IMR-90 (cell line): ENCODE data around the gene LDLRAD3.

Experiments used
- MXI1 ChIP-seq: IDR thresholded peaks from 2 replicates; pipeline ENCODE4 v1.6.1; 2012; ENCODE audit warnings: low read depth, mild to moderate bottlenecking, low read length, moderate library complexity, borderline replicate concordance
- SMC3 ChIP-seq: fragments of 150-350 bp; IDR thresholded peaks from 2 replicates; pipeline ENCODE4 v1.6.1; 2016; ENCODE audit warnings: low read depth, mild to moderate bottlenecking, antibody characterized with exemption, low read length, moderate library complexity
- TF ChIP-seq, protein P1 (sequence below): conservative IDR thresholded peaks from 2 replicates; pipeline ENCODE4 v1.5.1; 2012; ENCODE audit warnings: mild to moderate bottlenecking, low read depth, low read length, improper control_type of control experiment

GRCh38 chr11:35935390-35935789 lies 8.5 kb upstream of the LDLRAD3 start:
- TF ChIP-seq MXI1 (no peak), SMC3 (no peak)
- TF ChIP-seq, protein P1, sequence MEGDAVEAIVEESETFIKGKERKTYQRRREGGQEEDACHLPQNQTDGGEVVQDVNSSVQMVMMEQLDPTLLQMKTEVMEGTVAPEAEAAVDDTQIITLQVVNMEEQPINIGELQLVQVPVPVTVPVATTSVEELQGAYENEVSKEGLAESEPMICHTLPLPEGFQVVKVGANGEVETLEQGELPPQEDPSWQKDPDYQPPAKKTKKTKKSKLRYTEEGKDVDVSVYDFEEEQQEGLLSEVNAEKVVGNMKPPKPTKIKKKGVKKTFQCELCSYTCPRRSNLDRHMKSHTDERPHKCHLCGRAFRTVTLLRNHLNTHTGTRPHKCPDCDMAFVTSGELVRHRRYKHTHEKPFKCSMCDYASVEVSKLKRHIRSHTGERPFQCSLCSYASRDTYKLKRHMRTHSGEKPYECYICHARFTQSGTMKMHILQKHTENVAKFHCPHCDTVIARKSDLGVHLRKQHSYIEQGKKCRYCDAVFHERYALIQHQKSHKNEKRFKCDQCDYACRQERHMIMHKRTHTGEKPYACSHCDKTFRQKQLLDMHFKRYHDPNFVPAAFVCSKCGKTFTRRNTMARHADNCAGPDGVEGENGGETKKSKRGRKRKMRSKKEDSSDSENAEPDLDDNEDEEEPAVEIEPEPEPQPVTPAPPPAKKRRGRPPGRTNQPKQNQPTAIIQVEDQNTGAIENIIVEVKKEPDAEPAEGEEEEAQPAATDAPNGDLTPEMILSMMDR = no peak
